Head of caudate nucleus (tissue), 42 donors: ENCODE data around the gene UBE2Z.
"Not testable (repeated sequence)": the region's sequence is repeated elsewhere in the genome, so short reads cannot be mapped to it uniquely, and the experiment has no call there.

ENCODE experiments used
- DNase-seq, 42 donors: peaks; one replicate each; pipeline versions ENCODE4 v3.0.0 to v3.0.0-alpha.2; 2020 to 2021; ENCODE audit warnings: mixed read lengths in 7 of 42
- intact Hi-C: fragments of 100-400 bp; cut with DNase I; formaldehyde crosslinking; loops from one replicate; pipeline ENCODE4 v1.15.0; 2022

Gene UBE2Z

GRCh38 chr17:48908047-48908843 lies at the start of gene UBE2Z:
Gene UBE2Z (plus strand): TSS chr17:48908407. CDS start chr17:48908504, 97 bp downstream.
- DNase-seq = peak; percentile 83 to 98 (median 95)
- intact Hi-C loops = loop anchor here (1.0 to 2.0 kb wide), 2 partner anchors 16 to 37 kb away; partner anchors contain the start of genes ATP5MC1 and SNF8

GRCh38 chr17:48860034-48860433 lies 48.2 kb upstream of the UBE2Z start:
- intact Hi-C loops = no loop called here
- no peak for DNase-seq

DNA sequence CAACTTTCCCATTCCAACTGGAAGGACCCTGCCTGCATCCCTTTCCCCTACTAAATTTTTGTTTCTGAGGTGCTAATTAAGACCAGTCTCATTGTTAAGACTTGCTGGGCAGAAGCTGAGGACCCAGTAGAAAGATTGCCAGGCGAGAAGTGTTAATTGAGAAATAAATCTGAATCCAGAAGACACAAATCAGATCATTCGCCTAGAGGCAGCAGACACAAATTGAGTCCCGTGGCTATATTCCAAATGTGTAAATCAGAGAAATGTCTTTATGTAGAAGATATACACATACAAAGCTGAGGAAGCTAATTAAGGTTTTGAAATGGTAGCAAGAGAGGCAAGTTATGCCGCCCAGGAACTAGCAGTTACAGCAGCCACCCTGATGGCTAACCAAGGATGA lies 47.8 kb upstream of the UBE2Z start:
- no peak for DNase-seq

DNA sequence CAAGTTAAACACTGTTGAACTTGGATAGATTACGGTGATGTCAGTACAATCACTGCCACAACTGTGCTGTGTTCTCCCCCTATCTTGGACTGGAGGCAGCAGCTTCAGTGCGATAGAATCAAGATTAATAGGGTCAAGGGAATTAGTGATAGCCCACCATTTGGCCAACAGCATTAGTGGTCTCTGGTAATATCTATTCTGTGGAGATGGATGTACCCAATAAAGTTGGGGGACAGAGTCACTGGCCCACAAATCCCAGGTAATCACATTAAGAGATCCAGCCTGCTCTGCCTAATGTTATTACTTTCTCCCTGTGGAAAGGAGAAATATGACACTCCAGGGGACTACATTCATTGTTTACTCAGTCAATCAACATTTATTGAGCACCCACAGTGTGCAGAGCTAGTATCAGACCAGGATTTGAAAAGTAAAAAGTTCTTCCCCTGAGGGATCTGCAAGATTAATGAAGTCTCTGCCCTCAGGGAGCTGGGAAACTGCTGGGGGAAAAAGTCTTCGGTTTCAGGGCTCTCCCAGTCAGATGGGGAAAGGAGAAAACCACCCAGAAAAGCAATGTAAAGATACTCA lies 39.2 kb upstream of the UBE2Z start:
- DNase-seq = no peak
- intact Hi-C loops = no loop called here

More for the DNA sequence above, 47.8 kb upstream of the UBE2Z start:
- intact Hi-C loops = no loop called here

GRCh38 chr17:48869821-48870318 lies 38.3 kb upstream of the UBE2Z start:
- intact Hi-C loops = no loop called here

GRCh38 chr17:48871035-48871550 lies 37.1 kb upstream of the UBE2Z start:
- intact Hi-C loops = no loop called here
- DNase-seq = no peak

More at GRCh38 chr17:48869821-48870318, 38.3 kb upstream of the UBE2Z start:
- no peak for DNase-seq

DNA sequence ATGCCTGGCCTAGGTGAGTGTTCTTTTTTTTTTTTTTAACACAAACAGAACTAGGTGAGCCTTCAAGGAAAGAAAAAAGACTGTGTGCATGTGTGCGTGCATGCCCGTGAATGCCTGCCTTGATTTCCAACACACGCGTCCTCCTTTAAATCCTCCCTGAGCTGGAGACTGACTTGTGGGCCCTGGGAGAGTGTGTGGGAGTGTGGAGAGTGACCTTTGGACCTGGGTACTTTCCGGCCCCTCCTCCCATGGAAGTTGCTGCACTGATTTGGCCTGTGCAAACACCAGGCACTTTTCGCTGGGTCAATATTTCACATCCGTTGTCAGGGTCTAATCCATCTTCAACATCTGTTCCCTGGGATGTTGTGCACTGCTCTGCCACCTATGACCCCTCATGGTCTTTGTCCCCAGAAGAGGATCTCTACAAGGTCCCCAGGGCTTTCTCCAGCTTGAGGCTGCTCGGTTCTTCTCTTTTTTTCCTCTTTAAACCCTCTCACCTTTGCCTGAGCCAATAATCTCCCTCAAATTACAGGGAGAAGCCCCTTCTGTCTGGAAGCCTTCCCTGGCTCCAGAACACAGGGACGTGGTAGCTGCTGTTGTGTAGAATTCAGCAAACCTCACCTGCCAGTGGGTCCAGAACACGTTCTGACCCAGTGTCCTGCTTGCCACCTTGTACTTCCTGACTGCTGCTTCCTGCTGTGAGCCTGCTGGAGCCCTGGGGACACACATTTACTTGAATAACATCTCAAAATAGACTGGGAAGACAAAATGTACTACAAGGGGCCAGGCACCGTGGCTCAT lies 36.5 kb upstream of the UBE2Z start:
- DNase-seq = no peak
- intact Hi-C loops = no loop called here

GRCh38 chr17:48872409-48872808 lies 35.8 kb upstream of the UBE2Z start:
- DNase-seq, intact Hi-C loops: not testable (repeated sequence)

DNA sequence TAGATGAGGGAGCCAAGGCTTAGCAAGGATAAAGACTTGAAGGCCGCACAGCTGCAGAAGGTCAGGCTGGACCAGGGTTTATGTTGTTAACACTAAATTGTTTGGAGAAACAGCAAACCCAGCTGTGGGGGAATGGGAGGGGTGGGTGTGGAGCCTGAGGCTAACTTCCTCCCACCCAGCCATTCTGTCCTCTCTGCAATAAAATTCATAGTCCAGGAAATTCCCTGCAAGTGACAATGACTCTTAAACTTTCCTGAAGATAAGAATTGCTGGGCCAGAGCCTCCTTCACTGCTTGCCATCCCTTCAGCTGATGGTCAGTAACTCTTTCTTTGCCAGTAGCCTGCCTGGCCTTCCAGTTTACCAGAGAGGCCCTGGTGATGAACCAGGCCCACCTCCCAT lies 35.0 kb upstream of the UBE2Z start:
- DNase-seq = no peak
- intact Hi-C loops = no loop called here

DNA sequence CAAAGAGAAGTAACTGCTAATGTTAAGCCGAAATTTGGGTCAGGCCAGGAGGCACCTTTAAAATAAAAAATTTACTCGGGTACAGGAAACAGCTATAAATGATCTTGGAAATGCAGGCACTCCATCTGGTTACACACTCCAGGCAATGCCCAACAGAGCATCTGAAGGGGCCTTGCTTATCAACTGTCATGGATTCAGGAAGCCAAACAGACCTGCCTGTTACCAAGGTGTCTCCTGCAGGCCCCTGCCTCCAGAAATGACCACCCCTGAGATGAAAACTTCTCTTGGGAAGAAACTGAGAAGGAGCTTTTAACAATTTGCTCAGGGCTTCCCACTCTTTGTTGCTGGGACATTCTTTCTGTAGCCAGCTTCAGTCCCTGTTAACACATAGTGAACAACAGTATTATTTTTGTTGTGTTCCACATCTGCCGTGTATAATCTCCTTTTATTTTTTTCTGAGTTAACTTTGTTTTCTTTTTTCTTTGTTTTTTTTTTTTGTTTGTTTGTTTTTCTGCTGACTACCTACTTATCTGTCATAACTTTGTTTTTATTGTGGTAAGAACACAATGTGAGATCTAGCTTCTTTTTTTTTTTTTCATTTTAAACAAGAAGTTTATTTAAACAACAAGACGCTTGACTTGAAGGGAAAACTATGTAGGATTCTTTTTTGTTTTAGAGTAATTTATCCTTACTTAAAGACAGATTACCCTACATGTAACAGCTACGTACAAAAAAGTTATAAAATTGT lies 34.3 kb upstream of the UBE2Z start:
- intact Hi-C loops = no loop called here
- no peak for DNase-seq

DNA sequence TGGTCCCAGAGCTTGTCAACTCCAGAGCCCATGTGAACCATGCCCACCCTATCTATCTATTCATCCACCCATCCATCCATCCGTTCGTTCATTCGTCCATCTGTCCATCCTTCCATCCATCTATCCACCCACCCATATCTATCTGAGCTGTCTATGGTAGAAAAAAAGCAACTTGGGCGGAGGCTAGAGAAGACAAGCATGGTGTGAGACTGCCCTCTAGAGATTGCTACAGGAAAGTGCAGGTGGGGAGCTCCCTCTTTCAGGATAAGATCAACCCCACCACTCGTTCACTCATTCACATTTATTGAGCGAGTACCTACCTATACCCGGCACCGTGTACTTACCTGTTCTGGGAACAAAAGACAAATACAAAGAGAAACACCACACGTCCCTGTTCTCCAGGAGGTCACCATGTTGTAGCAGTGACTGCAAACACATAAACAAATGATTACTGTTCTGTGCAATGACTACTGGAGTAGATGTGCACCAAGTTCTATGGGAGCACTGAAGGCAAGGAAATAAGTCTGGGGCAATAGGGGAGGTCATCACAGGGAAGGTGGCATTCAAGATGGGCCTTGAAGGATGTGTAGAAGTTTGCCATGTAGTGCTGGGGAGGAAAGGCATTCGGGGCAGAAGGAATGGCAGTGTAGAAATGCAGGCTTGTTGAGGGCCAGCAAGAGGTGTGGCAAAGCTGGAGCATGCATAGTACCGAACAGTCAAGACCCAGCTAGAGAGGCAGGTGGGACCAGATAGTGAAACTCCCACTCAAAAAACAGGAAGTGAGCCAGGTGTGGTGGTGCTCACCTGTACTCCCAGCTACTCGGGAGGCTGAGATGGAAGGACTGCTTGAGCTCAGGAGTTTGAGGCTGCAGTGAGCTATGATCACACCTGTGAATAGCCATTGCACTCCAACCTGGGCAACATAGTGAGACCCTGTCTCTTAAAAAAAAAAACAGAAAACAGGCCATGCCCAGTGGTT lies 29.0 kb upstream of the UBE2Z start:
- intact Hi-C loops = no loop called here
- peak in 33 of 42 donors; percentile 15 to 81 (median 52) for DNase-seq

GRCh38 chr17:48882272-48882671 lies 25.9 kb upstream of the UBE2Z start:
- no peak for DNase-seq
- intact Hi-C loops = loop anchor here (5.0 kb wide), 1 partner anchor 70 kb away; no protein-coding TSS in a partner anchor

DNA sequence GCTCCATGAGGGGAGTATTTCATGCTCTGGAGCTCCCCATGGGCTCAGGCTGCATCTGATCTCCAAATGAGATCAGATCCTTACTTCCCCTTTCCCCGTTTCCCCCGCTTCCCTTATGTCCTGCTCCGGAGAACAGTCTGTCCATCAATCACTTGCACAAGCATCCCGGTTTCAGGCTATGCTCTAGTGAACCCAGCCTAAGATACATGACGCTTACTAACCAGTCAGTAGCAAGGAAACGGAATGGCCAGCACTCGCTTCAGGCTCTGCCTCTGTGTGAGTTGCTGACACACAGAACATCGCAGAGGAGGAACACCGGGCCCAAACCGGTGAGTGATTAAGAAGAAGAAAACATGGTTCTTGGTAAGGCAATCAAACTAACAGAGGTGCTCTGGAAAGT lies 25.0 kb upstream of the UBE2Z start:
- intact Hi-C loops = loop anchor here (5.0 kb wide), 1 partner anchor 71 kb away; no protein-coding TSS in a partner anchor

GRCh38 chr17:48890086-48890485 lies 18.1 kb upstream of the UBE2Z start:
- DNase-seq = no peak
- intact Hi-C loops = no loop called here

More for the DNA sequence above, 25.0 kb upstream of the UBE2Z start:
- no peak for DNase-seq

GRCh38 chr17:48892940-48893645 lies 15.1 kb upstream of the UBE2Z start:
- no peak for DNase-seq
- intact Hi-C loops = loop anchor here (1.0 kb wide), 1 partner anchor 15 kb away; the partner anchor contains the start of gene UBE2Z

GRCh38 chr17:48893646-48894508 lies 14.3 kb upstream of the UBE2Z start:
- intact Hi-C loops = no loop called here
- DNase-seq = no peak
